Measurements from ENCODE around the gene UBALD1. TPM values are rescaled to one million over a fixed set of nuclear protein-coding genes. Genes with fewer than 3 reads are reported as not detected.
"Not testable (repeated sequence)": the region's sequence is repeated elsewhere in the genome, so short reads cannot be mapped to it uniquely, and the experiment has no call there.

UBALD1 gene
- total RNA-seq, 1 donor from 2014 or later = 16.9 TPM

DNA sequence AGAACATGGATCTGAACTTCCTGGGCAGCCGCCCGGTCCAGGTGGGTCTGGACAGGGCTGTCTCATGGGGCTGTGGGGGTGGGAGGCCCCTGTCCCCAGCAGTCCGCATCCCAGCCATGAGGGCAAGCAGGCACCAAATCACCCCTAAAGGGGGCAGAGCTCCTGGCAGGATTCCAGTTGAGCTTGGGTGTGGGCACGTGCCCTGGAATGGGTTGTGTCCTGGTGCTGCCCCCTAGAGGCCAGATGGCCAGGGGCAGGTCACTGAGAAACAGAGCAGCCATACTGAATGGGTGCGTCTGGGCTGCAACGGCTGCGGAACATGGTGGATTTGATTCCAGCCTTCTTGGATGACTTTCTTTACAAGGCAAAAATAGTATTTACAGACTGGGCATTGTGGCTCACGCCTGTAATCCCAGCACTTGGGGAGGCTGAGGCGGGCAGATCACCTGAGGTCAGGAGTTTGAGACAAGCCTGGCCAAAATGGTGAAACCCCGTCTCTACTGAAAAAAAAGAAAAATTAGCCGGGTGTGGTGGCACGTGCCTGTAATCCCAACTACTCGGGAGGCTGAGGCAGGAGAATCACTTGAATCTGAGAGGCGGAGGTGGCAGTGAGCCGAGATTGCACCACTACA, 35.9 kb upstream of the UBALD1 start:
- H3K4me3 ChIP-seq; intact Hi-C loops (cut with DNase I); H3K27me3 ChIP-seq; H3K27ac ChIP-seq; DNase-seq (ENCODE audit: extremely low spot score in 2 of 2); H3K9me3 ChIP-seq; H3K4me1 ChIP-seq: not testable (repeated sequence)
- H3K36me3 ChIP-seq = peaks cover 3 to 42% of the 10 kb centered on the region in 2 donors
- TF ChIP-seq, protein P1, sequence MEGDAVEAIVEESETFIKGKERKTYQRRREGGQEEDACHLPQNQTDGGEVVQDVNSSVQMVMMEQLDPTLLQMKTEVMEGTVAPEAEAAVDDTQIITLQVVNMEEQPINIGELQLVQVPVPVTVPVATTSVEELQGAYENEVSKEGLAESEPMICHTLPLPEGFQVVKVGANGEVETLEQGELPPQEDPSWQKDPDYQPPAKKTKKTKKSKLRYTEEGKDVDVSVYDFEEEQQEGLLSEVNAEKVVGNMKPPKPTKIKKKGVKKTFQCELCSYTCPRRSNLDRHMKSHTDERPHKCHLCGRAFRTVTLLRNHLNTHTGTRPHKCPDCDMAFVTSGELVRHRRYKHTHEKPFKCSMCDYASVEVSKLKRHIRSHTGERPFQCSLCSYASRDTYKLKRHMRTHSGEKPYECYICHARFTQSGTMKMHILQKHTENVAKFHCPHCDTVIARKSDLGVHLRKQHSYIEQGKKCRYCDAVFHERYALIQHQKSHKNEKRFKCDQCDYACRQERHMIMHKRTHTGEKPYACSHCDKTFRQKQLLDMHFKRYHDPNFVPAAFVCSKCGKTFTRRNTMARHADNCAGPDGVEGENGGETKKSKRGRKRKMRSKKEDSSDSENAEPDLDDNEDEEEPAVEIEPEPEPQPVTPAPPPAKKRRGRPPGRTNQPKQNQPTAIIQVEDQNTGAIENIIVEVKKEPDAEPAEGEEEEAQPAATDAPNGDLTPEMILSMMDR (IDR thresholded peaks at IDR 0.05) = peak in 2 of 3 experiments; percentile 22 to 30

DNA sequence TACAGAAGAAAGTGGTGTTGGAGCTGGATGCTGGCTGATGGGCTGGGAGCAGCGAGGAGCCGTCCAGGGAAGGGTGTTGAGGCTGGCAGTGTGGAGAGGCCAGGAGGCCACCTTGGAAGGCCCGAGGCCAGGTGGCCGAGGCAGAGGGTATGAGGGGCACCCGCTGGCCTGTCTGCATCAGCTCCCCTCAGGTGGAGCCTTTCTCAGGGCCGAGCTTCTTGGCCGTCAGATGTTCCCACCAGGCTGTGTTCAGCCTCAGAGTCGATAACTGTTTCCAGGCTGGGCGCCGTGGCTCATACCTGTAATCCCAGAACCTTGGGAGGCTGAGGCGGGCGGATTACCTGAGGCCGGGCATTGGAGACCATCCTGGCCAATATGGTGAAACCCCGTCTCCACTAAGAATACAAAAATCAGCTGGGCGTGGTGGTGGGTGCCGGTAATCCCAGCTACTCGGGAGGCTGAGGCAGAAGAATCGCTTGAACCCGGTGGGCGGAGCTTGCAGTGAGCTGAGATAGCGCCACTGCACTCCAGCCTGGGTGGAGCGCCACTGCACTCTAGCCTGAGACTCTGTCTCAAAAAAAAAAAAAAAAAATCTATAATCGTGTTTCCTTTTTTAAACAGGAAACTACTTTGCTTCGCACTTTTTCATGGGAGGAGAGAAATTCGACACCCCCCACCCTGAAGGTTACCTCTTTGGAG, 35.2 kb upstream of the UBALD1 start:
- Histone ChIP-seq H3K36me3 (peaks cover 3 to 39% of the 10 kb centered on the region in 2 donors), H3K4me1 (no peaks in the 10 kb centered on the region), H3K27ac (no peak overlapping the region), H3K4me3 (no peak overlapping the region), H3K27me3 (no peaks in the 10 kb centered on the region), H3K9me3 (no peaks in the 10 kb centered on the region)
- TF ChIP-seq POLR2A (IDR thresholded peaks at IDR 0.05) (no peak), POLR2AphosphoS5 (IDR thresholded peaks at IDR 0.05; ENCODE audit: insufficient read depth in 1 of 2, low read depth in 1 of 2) (no peak)
- TF ChIP-seq, protein P1 (IDR thresholded peaks at IDR 0.05) = no peak
- no peak for DNase-seq (ENCODE audit: extremely low spot score in 2 of 2)
- intact Hi-C loops (cut with DNase I) = no loop called here

DNA sequence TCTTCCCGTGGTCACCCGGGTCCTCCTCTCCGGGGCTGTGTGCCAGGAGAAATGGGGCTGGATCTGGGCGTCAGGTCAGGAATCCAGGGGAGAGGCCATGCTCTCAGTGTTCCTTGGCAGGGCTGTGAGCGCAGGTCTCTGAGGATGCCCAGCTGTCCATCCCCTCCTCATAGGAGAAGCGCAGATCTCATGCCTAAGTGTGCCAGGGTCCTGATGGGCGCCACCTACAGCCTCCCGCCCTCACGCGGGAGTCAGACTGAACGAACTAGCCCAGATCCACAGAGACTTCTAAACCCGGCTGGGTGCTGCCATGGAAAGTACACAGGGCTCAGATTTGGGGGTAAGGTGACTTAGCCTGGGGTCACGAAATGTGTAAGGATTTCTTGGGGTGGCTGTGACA, 34.2 kb upstream of the UBALD1 start:
- Histone ChIP-seq H3K9me3 (no peaks in the 10 kb centered on the region), H3K4me1 (no peaks in the 10 kb centered on the region), H3K27ac (no peak overlapping the region), H3K36me3 (peaks cover 3 to 30% of the 10 kb centered on the region in 2 donors), H3K27me3 (no peaks in the 10 kb centered on the region), H3K4me3 (no peak overlapping the region)
- no peak for DNase-seq (ENCODE audit: extremely low spot score in 2 of 2)
- TF ChIP-seq POLR2A (IDR thresholded peaks at IDR 0.05) (no peak), POLR2AphosphoS5 (IDR thresholded peaks at IDR 0.05; ENCODE audit: insufficient read depth in 1 of 2, low read depth in 1 of 2) (no peak)
- TF ChIP-seq, protein P1 (IDR thresholded peaks at IDR 0.05) = no peak
- intact Hi-C loops (cut with DNase I) = no loop called here

DNA sequence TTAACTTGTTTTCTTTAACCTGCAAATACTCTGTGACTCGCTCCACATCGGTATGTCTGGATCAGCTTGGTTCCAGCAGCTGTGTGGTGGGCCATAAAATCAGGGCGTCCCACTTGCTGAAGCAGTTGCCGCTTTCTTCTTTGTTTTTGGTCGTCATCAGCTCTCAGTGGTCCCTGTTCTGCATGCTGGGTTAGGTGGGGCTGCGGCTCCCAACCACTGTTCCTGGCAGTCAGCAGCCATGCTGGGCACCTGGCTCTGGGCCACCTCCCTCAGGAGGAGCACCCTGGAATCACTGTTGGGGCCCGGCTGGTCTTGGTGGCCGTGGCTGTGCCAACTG, 32.9 kb upstream of the UBALD1 start:
- H3K9me3 ChIP-seq = no peaks in the 10 kb centered on the region
- H3K36me3 ChIP-seq = peaks cover 0 to 18% of the 10 kb centered on the region in 2 donors
- no peak for TF ChIP-seq POLR2A (IDR thresholded peaks at IDR 0.05)
- no peak for TF ChIP-seq POLR2AphosphoS5 (IDR thresholded peaks at IDR 0.05; ENCODE audit: insufficient read depth in 1 of 2, low read depth in 1 of 2)
- TF ChIP-seq, protein P1 (IDR thresholded peaks at IDR 0.05) = no peak
- no peaks in the 10 kb centered on the region for H3K4me1 ChIP-seq
- H3K27me3 ChIP-seq = no peaks in the 10 kb centered on the region
- H3K27ac ChIP-seq = no peak overlapping the region
- H3K4me3 ChIP-seq = no peak overlapping the region
- no peak for DNase-seq (ENCODE audit: extremely low spot score in 2 of 2)
- intact Hi-C loops (cut with DNase I) = no loop called here

Measured in vagina (tissue), 2 donors.